GM23338 (cell line): ENCODE data around the gene ZDHHC7. TPM values are rescaled to one million over a fixed set of nuclear protein-coding genes. Genes with fewer than 3 reads are reported as not detected.

ENCODE experiments used
- ATAC-seq: fragments of 200-7000 bp; cut with Tn5 transposase; 3 replicates; pipeline ENCODE4 v1.9.1; 2020
- DNase-seq: peaks from one replicate; pipeline ENCODE4 v3.0.0-alpha.2; 2015; ENCODE audit warnings: low spot score
- H2AFZ ChIP-seq: fragments of 200-600 bp; sonication (generic); 2 replicates; pipeline ENCODE4 v1.8.0; 2016; ENCODE audit warnings: antibody characterized with exemption, mild to moderate bottlenecking, moderate library complexity
- H3F3A ChIP-seq: fragments of 200-600 bp; sonication (generic); replicated peaks from 2 replicates; pipeline ENCODE4 v1.8.0; 2017; ENCODE audit warnings: antibody characterized with exemption, mixed run types, low read depth
- H3K27ac ChIP-seq: fragments of 200-600 bp; sonication (generic); 2 replicates; pipeline ENCODE4 v1.6.1; 2016; ENCODE audit warnings: low read depth
- H3K27me3 ChIP-seq: fragments of 200-600 bp; sonication (generic); 2 replicates; pipeline ENCODE4 v1.8.0; 2016; ENCODE audit warnings: mild to moderate bottlenecking, mixed run types, moderate library complexity; ENCODE audit not compliant: insufficient read depth
- H3K36me3 ChIP-seq: fragments of 200-600 bp; sonication (generic); 2 replicates; pipeline ENCODE4 v1.8.0; 2016; ENCODE audit warnings: mild to moderate bottlenecking; ENCODE audit not compliant: insufficient read depth
- H3K4me1 ChIP-seq: fragments of 200-600 bp; sonication (generic); 2 replicates; pipeline ENCODE4 v1.8.0; 2016; ENCODE audit warnings: mild to moderate bottlenecking, moderate library complexity; ENCODE audit not compliant: insufficient read depth
- H3K4me2 ChIP-seq: fragments of 200-600 bp; sonication (generic); 2 replicates; pipeline ENCODE4 v1.7.1; 2017; ENCODE audit warnings: mixed run types
- H3K4me3 ChIP-seq: fragments of 200-600 bp; sonication (generic); 2 replicates; pipeline ENCODE4 v1.6.1; 2016; ENCODE audit warnings: mixed run types
- H3K79me2 ChIP-seq: fragments of 200-600 bp; sonication (generic); replicated peaks from 2 replicates; pipeline ENCODE4 v1.8.0; 2017; ENCODE audit warnings: mild to moderate bottlenecking; ENCODE audit not compliant: insufficient read depth
- H3K9me2 ChIP-seq: fragments of 200-600 bp; sonication (generic); 2 replicates; pipeline ENCODE4 v1.8.0; 2017; ENCODE audit not compliant: insufficient read depth
- H4K20me1 ChIP-seq: fragments of 200-600 bp; sonication (generic); replicated peaks from 2 replicates; pipeline ENCODE4 v1.8.0; 2017; ENCODE audit warnings: mild to moderate bottlenecking; ENCODE audit not compliant: insufficient read depth
- H3K27ac Mint-ChIP-seq: 2 replicates; pipeline ENCODE4 v1.8.0; 2020; ENCODE audit warnings: inconsistent platforms, mild to moderate bottlenecking, moderate library complexity, mixed read lengths
- H3K27me3 Mint-ChIP-seq: 3 replicates; pipeline ENCODE4 v1.8.0; 2022; ENCODE audit warnings: low read depth, mild to moderate bottlenecking, moderate library complexity, mixed read lengths, inconsistent platforms; ENCODE audit not compliant: insufficient read depth, poor library complexity
- H3K36me3 Mint-ChIP-seq: 3 replicates; pipeline ENCODE4 v1.8.0; 2021; ENCODE audit warnings: low read depth, mild to moderate bottlenecking, inconsistent platforms, moderate library complexity, mixed read lengths
- H3K4me1 Mint-ChIP-seq: 3 replicates; pipeline ENCODE4 v1.8.0; 2020; ENCODE audit warnings: mild to moderate bottlenecking, inconsistent platforms, mixed read lengths
- H3K4me3 Mint-ChIP-seq: 3 replicates; pipeline ENCODE4 v1.8.0; 2021; ENCODE audit warnings: moderate library complexity, mild to moderate bottlenecking, inconsistent platforms, mixed read lengths
- H3K9me3 Mint-ChIP-seq: 3 replicates; pipeline ENCODE4 v1.8.0; 2020; ENCODE audit warnings: moderate library complexity, mild to moderate bottlenecking, inconsistent platforms, mixed read lengths
- EZH2 ChIP-seq: fragments of 200-600 bp; sonication (generic); IDR thresholded peaks from one replicate; pipeline ENCODE4 v1.8.0; 2017; ENCODE audit warnings: antibody characterized with exemption, mild to moderate bottlenecking, low read depth; ENCODE audit not compliant: unreplicated experiment
- EZH2phosphoT487 ChIP-seq: fragments of 200-600 bp; sonication (generic); IDR thresholded peaks from one replicate; pipeline ENCODE4 v1.8.1; 2018; ENCODE audit warnings: antibody characterized with exemption; ENCODE audit not compliant: unreplicated experiment
- JUNB ChIP-seq: IDR thresholded peaks from one replicate; pipeline ENCODE4 v1.6.1; 2016; ENCODE audit warnings: antibody characterized with exemption; ENCODE audit not compliant: unreplicated experiment
- polyA plus RNA-seq: library from polyadenylated mRNA; unstranded; fragments of >200 nt; fragmentation: Nextera tagmentation; extraction: Ambion mirVana; gene quantifications from 2 replicates; pipeline ENCODE4 v1.2.1, GENCODE V29; 2016
- total RNA-seq: library from RNA; depleted of rRNA; stranded (reverse); fragments of >200 nt; shearing (Covaris generic); gene quantifications from 2 replicates; pipeline ENCODE4 v1.2.3, GENCODE V29; 2014
- TF ChIP-seq, protein P1 (sequence below), 2 experiments: fragments of 200-600 bp in 1 of 2; sonication (generic) in 1 of 2; conservative IDR thresholded peaks; 2 replicates each; pipeline versions ENCODE4 v1.5.1 to v1.6.1; 2016 to 2017; ENCODE audit warnings: antibody characterized with exemption in 2 of 2, low read depth in 2 of 2, mild to moderate bottlenecking in 2 of 2, moderate library complexity in 1 of 2
- TF ChIP-seq, protein P2 (sequence below): fragments of 250-450 bp; sonication (Bioruptor Pico); IDR thresholded peaks from 2 replicates; pipeline ENCODE4 v1.5.0; 2020; ENCODE audit warnings: mild to moderate bottlenecking, moderate library complexity
- TF ChIP-seq, protein P3 (sequence below): IDR thresholded peaks from 2 replicates; pipeline ENCODE4 v1.6.1; 2016; ENCODE audit warnings: antibody characterized with exemption

The ZDHHC7 gene
- total and polyA plus RNA-seq, 2 experiments from 2014 or later: 13.1 to 46.1 TPM

GRCh38 chr16:84959045-84959576 lies 52.2 kb downstream of the ZDHHC7 start:
- H3K36me3 Mint-ChIP-seq: no peaks in the 10 kb centered on the region
- H3K4me1 ChIP-seq: no peaks in the 10 kb centered on the region
- H3K4me3 Mint-ChIP-seq: no peak overlapping the region
- no peaks in the 10 kb centered on the region for H4K20me1 ChIP-seq
- no peak overlapping the region for H3K4me3 ChIP-seq
- H3K36me3 ChIP-seq: no peaks in the 10 kb centered on the region
- ATAC-seq: peak; percentile 62
- no peaks in the 10 kb centered on the region for H3K9me3 Mint-ChIP-seq
- no peak overlapping the region for H2AFZ ChIP-seq
- H3F3A ChIP-seq: no peaks in the 10 kb centered on the region
- no peak overlapping the region for H3K27ac Mint-ChIP-seq
- no peaks in the 10 kb centered on the region for H3K9me2 ChIP-seq
- DNase-seq: peak; percentile 50
- H3K27me3 Mint-ChIP-seq: peaks cover 9% of the 10 kb centered on the region
- H3K79me2 ChIP-seq: no peaks in the 10 kb centered on the region
- H3K4me1 Mint-ChIP-seq: peaks cover 5% of the 10 kb centered on the region
- no peak overlapping the region for H3K27ac ChIP-seq
- no peaks in the 10 kb centered on the region for H3K27me3 ChIP-seq
- TF ChIP-seq, protein P1, sequence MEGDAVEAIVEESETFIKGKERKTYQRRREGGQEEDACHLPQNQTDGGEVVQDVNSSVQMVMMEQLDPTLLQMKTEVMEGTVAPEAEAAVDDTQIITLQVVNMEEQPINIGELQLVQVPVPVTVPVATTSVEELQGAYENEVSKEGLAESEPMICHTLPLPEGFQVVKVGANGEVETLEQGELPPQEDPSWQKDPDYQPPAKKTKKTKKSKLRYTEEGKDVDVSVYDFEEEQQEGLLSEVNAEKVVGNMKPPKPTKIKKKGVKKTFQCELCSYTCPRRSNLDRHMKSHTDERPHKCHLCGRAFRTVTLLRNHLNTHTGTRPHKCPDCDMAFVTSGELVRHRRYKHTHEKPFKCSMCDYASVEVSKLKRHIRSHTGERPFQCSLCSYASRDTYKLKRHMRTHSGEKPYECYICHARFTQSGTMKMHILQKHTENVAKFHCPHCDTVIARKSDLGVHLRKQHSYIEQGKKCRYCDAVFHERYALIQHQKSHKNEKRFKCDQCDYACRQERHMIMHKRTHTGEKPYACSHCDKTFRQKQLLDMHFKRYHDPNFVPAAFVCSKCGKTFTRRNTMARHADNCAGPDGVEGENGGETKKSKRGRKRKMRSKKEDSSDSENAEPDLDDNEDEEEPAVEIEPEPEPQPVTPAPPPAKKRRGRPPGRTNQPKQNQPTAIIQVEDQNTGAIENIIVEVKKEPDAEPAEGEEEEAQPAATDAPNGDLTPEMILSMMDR (conservative IDR thresholded peaks at IDR 0.05; ENCODE audit: low read depth in 2 of 2): peak; percentile 58 to 63
- no peak for TF ChIP-seq EZH2phosphoT487
- H3K4me2 ChIP-seq: no peak overlapping the region

- Histone ChIP-seq H3F3A (no peaks in the 10 kb centered on the region), H2AFZ (no peak overlapping the region), H3K79me2 (no peaks in the 10 kb centered on the region), H3K36me3 (no peaks in the 10 kb centered on the region), H3K4me1 (no peaks in the 10 kb centered on the region), H3K9me2 (no peaks in the 10 kb centered on the region), H3K27ac (no peak overlapping the region), H4K20me1 (no peaks in the 10 kb centered on the region), H3K27me3 (no peaks in the 10 kb centered on the region), H3K4me2 (no peak overlapping the region), H3K4me3 (no peak overlapping the region)
- no peaks in the 10 kb centered on the region for H3K9me3 Mint-ChIP-seq
- H3K36me3 Mint-ChIP-seq: no peaks in the 10 kb centered on the region
- H3K4me1 Mint-ChIP-seq: no peaks in the 10 kb centered on the region; the same call in 2 of the 3 replicates
- DNase-seq (no peak), ATAC-seq (no peak)
- H3K4me3 Mint-ChIP-seq: no peak overlapping the region
- H3K27ac Mint-ChIP-seq: no peak overlapping the region
- H3K27me3 Mint-ChIP-seq: peaks cover 3% of the 10 kb centered on the region
- TF ChIP-seq, protein P2, sequence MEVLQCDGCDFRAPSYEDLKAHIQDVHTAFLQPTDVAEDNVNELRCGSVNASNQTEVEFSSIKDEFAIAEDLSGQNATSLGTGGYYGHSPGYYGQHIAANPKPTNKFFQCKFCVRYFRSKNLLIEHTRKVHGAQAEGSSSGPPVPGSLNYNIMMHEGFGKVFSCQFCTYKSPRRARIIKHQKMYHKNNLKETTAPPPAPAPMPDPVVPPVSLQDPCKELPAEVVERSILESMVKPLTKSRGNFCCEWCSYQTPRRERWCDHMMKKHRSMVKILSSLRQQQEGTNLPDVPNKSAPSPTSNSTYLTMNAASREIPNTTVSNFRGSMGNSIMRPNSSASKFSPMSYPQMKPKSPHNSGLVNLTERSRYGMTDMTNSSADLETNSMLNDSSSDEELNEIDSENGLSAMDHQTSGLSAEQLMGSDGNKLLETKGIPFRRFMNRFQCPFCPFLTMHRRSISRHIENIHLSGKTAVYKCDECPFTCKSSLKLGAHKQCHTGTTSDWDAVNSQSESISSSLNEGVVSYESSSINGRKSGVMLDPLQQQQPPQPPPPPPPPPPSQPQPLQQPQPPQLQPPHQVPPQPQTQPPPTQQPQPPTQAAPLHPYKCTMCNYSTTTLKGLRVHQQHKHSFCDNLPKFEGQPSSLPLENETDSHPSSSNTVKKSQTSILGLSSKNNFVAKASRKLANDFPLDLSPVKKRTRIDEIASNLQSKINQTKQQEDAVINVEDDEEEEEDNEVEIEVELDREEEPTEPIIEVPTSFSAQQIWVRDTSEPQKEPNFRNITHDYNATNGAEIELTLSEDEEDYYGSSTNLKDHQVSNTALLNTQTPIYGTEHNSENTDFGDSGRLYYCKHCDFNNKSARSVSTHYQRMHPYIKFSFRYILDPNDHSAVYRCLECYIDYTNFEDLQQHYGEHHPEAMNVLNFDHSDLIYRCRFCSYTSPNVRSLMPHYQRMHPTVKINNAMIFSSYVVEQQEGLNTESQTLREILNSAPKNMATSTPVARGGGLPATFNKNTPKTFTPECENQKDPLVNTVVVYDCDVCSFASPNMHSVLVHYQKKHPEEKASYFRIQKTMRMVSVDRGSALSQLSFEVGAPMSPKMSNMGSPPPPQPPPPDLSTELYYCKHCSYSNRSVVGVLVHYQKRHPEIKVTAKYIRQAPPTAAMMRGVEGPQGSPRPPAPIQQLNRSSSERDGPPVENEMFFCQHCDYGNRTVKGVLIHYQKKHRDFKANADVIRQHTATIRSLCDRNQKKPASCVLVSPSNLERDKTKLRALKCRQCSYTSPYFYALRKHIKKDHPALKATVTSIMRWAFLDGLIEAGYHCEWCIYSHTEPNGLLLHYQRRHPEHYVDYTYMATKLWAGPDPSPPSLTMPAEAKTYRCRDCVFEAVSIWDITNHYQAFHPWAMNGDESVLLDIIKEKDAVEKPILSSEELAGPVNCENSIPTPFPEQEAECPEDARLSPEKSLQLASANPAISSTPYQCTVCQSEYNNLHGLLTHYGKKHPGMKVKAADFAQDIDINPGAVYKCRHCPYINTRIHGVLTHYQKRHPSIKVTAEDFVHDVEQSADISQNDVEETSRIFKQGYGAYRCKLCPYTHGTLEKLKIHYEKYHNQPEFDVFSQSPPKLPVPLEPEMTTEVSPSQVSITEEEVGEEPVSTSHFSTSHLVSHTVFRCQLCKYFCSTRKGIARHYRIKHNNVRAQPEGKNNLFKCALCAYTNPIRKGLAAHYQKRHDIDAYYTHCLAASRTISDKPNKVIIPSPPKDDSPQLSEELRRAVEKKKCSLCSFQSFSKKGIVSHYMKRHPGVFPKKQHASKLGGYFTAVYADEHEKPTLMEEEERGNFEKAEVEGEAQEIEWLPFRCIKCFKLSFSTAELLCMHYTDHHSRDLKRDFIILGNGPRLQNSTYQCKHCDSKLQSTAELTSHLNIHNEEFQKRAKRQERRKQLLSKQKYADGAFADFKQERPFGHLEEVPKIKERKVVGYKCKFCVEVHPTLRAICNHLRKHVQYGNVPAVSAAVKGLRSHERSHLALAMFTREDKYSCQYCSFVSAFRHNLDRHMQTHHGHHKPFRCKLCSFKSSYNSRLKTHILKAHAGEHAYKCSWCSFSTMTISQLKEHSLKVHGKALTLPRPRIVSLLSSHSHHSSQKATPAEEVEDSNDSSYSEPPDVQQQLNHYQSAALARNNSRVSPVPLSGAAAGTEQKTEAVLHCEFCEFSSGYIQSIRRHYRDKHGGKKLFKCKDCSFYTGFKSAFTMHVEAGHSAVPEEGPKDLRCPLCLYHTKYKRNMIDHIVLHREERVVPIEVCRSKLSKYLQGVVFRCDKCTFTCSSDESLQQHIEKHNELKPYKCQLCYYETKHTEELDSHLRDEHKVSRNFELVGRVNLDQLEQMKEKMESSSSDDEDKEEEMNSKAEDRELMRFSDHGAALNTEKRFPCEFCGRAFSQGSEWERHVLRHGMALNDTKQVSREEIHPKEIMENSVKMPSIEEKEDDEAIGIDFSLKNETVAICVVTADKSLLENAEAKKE: no peak
- TF ChIP-seq JUNB (no peak), EZH2 (no peak)
- TF ChIP-seq, protein P3, sequence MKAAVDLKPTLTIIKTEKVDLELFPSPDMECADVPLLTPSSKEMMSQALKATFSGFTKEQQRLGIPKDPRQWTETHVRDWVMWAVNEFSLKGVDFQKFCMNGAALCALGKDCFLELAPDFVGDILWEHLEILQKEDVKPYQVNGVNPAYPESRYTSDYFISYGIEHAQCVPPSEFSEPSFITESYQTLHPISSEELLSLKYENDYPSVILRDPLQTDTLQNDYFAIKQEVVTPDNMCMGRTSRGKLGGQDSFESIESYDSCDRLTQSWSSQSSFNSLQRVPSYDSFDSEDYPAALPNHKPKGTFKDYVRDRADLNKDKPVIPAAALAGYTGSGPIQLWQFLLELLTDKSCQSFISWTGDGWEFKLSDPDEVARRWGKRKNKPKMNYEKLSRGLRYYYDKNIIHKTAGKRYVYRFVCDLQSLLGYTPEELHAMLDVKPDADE: no peak
- TF ChIP-seq, protein P1 (conservative IDR thresholded peaks at IDR 0.05; ENCODE audit: low read depth in 2 of 2): no peak
Measured at GRCh38 chr16:84957792-84958191, 53.5 kb downstream of the ZDHHC7 start.
